OCI-LY1 (cell line): ENCODE data around the gene SLC9A2.

Experiments
- H2AFZ ChIP-seq: fragments of 200-600 bp; sonication (generic), shearing (Covaris generic); 2 replicates; pipeline ENCODE4 v1.6.0; 2014; ENCODE audit warnings: antibody characterized with exemption, mild to moderate bottlenecking, low read length
- H3F3A ChIP-seq: fragments of 200-600 bp; sonication (generic), shearing (Covaris generic); 2 replicates; pipeline ENCODE4 v1.6.0; 2014; ENCODE audit warnings: mild to moderate bottlenecking, antibody characterized with exemption, low read length, moderate library complexity; ENCODE audit not compliant: insufficient read depth
- H3K27ac ChIP-seq: fragments of 200-600 bp; sonication (generic); 2 replicates; pipeline ENCODE4 v1.5.1; 2014; ENCODE audit warnings: low read length, mixed run types, mild to moderate bottlenecking, low read depth; ENCODE audit not compliant: poor library complexity, severe bottlenecking
- H3K27me3 ChIP-seq: fragments of 200-600 bp; sonication (generic); 2 replicates; pipeline ENCODE4 v1.6.0; 2014; ENCODE audit warnings: antibody characterized with exemption, mild to moderate bottlenecking, low read length, moderate library complexity; ENCODE audit not compliant: insufficient read depth
- H3K36me3 ChIP-seq: fragments of 200-600 bp; sonication (generic); 2 replicates; pipeline ENCODE4 v1.6.1; 2014; ENCODE audit warnings: mild to moderate bottlenecking, antibody characterized with exemption, low read length, moderate library complexity, mixed read lengths; ENCODE audit not compliant: insufficient read depth
- H3K4me1 ChIP-seq: fragments of 200-600 bp; sonication (generic); 2 replicates; pipeline ENCODE4 v1.5.1; 2014; ENCODE audit warnings: mild to moderate bottlenecking, low read length, moderate library complexity; ENCODE audit not compliant: insufficient read depth, severe bottlenecking
- H3K4me2 ChIP-seq: fragments of 200-600 bp; sonication (generic), shearing (Covaris generic); 2 replicates; pipeline ENCODE4 v1.6.1; 2014; ENCODE audit warnings: low read length
- H3K4me3 ChIP-seq: fragments of 200-600 bp; sonication (generic); 2 replicates; pipeline ENCODE4 v1.5.1; 2014; ENCODE audit warnings: low read length, low read depth, mild to moderate bottlenecking, mixed read lengths; ENCODE audit not compliant: poor library complexity, severe bottlenecking
- H3K79me2 ChIP-seq: fragments of 200-600 bp; shearing (Covaris generic); 2 replicates; pipeline ENCODE4 v1.6.1; 2016; ENCODE audit warnings: mixed run types, low read length, mixed read lengths; ENCODE audit not compliant: insufficient read depth
- H3K9ac ChIP-seq: fragments of 200-600 bp; sonication (generic), shearing (Covaris generic); 2 replicates; pipeline ENCODE4 v1.6.1; 2014; ENCODE audit warnings: mild to moderate bottlenecking, low read length, mixed read lengths
- H3K9me2 ChIP-seq: fragments of 200-600 bp; sonication (generic), shearing (Covaris generic); 2 replicates; pipeline ENCODE4 v1.6.1; 2014; ENCODE audit warnings: low read depth, mild to moderate bottlenecking, low read length, mixed read lengths
- H3K9me3 ChIP-seq: fragments of 200-600 bp; shearing (Covaris generic); 2 replicates; pipeline ENCODE4 v1.6.1; 2014; ENCODE audit warnings: low read length, mixed read lengths
- H4K20me1 ChIP-seq: fragments of 200-600 bp; sonication (generic), shearing (Covaris generic); 2 replicates; pipeline ENCODE4 v1.6.0; 2016; ENCODE audit warnings: mild to moderate bottlenecking, low read length; ENCODE audit not compliant: insufficient read depth
- EZH2 ChIP-seq: fragments of 200-600 bp; sonication (generic), shearing (Covaris generic); IDR thresholded peaks from 2 replicates; pipeline ENCODE4 v1.8.0; 2017; ENCODE audit warnings: borderline replicate concordance, mixed run types, mild to moderate bottlenecking, antibody characterized with exemption, low read length, moderate library complexity, mixed read lengths
- TF ChIP-seq, protein P1 (sequence below): fragments of 200-600 bp; sonication (generic), shearing (Covaris generic); IDR thresholded peaks from 2 replicates; pipeline ENCODE4 v1.5.1; 2017; ENCODE audit warnings: mild to moderate bottlenecking, antibody characterized with exemption, low read length, moderate library complexity, mixed read lengths

The SLC9A2 gene

DNA sequence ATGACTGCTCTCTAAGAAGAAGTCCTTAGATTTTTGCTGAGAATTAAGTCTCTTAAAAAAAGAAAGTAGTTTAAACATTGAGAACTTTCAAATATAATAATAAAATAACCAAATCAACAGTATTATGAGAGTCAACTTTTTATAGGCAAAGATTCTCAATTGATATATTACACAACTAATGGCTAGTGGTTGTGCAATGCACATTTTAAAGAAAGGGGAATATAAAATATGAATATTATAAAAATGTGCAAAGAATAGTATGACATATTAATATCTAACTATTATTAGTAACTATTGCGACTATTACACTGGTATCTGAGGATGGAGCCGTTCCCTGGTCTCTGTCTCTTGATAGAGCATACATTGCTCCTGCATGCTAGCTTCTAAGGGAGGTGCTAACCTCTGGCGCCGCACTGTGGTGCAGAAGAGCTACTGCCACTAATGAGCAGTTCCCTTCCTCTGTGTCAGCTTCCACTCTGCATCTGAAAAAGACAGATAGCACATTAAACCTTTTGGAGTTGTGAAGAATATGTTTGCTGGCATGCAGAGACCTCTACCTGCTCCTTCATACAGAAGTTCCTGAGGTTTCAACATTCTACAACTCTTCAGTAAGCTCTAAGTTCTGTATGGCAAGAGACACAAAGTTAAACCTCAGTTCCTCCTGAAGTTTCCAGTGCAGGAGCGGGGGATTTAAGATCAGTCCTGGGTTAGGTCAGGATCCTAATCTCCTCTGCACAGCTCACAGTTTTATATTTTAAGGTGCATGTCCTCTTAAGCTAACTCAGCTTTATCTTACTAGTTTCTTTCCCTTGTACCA is 3.5 kb upstream of the SLC9A2 start:
- no peaks in the 10 kb centered on the region for H3K9me3 ChIP-seq
- no peaks in the 10 kb centered on the region for H3K79me2 ChIP-seq
- H2AFZ ChIP-seq, result no peak overlapping the region
- H3F3A ChIP-seq, result no peaks in the 10 kb centered on the region
- H3K27me3 ChIP-seq, result no peaks in the 10 kb centered on the region
- no peak for TF ChIP-seq EZH2
- TF ChIP-seq, protein P1, sequence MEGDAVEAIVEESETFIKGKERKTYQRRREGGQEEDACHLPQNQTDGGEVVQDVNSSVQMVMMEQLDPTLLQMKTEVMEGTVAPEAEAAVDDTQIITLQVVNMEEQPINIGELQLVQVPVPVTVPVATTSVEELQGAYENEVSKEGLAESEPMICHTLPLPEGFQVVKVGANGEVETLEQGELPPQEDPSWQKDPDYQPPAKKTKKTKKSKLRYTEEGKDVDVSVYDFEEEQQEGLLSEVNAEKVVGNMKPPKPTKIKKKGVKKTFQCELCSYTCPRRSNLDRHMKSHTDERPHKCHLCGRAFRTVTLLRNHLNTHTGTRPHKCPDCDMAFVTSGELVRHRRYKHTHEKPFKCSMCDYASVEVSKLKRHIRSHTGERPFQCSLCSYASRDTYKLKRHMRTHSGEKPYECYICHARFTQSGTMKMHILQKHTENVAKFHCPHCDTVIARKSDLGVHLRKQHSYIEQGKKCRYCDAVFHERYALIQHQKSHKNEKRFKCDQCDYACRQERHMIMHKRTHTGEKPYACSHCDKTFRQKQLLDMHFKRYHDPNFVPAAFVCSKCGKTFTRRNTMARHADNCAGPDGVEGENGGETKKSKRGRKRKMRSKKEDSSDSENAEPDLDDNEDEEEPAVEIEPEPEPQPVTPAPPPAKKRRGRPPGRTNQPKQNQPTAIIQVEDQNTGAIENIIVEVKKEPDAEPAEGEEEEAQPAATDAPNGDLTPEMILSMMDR, result peak; percentile 81
- H3K4me2 ChIP-seq, result no peak overlapping the region
- H3K36me3 ChIP-seq, result no peaks in the 10 kb centered on the region
- H3K4me1 ChIP-seq, result no peaks in the 10 kb centered on the region
- H4K20me1 ChIP-seq, result no peaks in the 10 kb centered on the region
- H3K9me2 ChIP-seq, result no peaks in the 10 kb centered on the region
- no peak overlapping the region for H3K4me3 ChIP-seq
- no peak overlapping the region for H3K27ac ChIP-seq
- no peak overlapping the region for H3K9ac ChIP-seq

DNA sequence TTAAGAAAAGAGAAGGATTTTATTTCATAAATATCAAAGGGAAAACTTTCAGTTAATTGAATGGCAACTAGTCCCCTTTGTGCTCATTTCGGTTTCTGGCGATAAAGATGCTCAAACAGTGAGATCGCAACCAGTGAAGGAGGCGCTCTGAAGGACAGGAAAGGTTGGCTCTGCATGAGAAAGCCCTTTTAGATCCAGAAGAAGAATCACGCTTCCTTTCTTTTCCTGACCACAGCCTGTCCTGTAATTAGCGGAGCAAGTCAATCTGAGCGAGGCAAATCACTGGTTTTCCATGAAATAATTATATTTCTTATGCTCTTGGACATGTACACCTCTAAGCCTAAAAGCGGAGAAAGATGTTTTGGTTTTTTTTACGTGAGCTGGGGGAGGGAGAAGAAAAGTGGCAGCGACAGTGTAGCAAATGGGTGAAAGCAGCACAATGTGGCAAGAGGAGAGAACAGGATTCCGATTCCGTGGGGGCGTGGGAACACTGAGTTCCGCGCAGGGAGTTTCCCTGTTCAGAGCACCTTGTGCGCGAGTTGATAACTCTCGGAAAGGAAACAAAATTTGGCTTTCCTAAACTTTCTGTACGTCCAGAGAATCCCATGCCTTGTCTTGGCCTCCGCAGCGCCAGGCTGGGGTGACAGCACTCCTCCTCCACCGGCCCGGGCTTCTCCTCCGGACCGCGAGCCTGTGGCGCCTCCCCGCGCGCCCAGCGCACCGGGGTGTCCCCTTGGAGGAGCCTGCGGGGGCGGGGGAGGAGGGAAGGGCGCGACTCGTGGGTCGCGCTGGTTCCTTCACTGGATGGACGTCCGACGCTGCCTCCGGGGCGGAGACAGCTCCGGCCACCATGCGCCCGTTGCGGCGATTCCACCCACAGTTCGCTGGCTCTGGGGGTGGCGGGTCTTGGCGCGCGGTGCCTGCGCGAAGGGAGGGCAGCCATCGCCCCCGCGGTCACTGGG is 620 bp upstream of the SLC9A2 start:
- no peaks in the 10 kb centered on the region for H3K9me2 ChIP-seq
- no peaks in the 10 kb centered on the region for H3K36me3 ChIP-seq
- H2AFZ ChIP-seq, result no peak overlapping the region
- H3K9me3 ChIP-seq, result no peaks in the 10 kb centered on the region
- H3K27me3 ChIP-seq, result no peaks in the 10 kb centered on the region; the same call in 1 of the 2 replicates
- no peaks in the 10 kb centered on the region for H4K20me1 ChIP-seq
- H3K4me1 ChIP-seq, result no peaks in the 10 kb centered on the region
- no peak overlapping the region for H3K4me2 ChIP-seq
- no peak for TF ChIP-seq EZH2
- TF ChIP-seq, protein P1, result no peak
- no peak overlapping the region for H3K9ac ChIP-seq
- H3K27ac ChIP-seq, result no peak overlapping the region
- no peak overlapping the region for H3K4me3 ChIP-seq
- no peaks in the 10 kb centered on the region for H3F3A ChIP-seq
- H3K79me2 ChIP-seq, result no peaks in the 10 kb centered on the region

DNA sequence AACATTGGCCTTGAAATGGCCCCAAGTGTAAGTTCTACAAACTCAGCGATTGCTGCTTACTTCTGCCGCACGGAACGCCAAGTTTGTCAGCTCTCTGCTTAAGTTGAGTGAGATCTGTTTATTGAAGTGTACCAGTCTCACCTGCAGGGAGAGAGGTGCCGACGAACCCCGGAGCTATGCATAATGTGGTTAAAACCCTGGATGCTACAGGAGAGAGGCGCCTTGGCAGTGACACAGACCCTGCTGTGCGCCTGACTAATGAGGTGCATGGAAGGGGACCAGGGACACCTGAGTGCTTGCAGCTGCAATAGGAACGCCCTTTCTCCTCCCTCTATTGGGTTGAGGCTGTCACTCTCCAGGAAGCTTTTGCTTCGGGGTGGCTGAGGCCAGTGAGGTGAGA is 979 bp downstream of the SLC9A2 start:
- Histone ChIP-seq H4K20me1 (no peaks in the 10 kb centered on the region), H3F3A (no peaks in the 10 kb centered on the region), H2AFZ (no peak overlapping the region), H3K79me2 (no peaks in the 10 kb centered on the region), H3K36me3 (no peaks in the 10 kb centered on the region), H3K4me2 (no peak overlapping the region), H3K9me2 (no peaks in the 10 kb centered on the region), H3K4me1 (no peaks in the 10 kb centered on the region), H3K4me3 (no peak overlapping the region), H3K27me3 (no peaks in the 10 kb centered on the region; the same call in 1 of the 2 replicates), H3K9me3 (no peaks in the 10 kb centered on the region), H3K27ac (no peak overlapping the region), H3K9ac (no peak overlapping the region)
- TF ChIP-seq, protein P1, result no peak
- TF ChIP-seq EZH2, result no peak
